NT2/D1 (cell line): ENCODE data around the gene ABCA13.

Experiments used
- YY1 ChIP-seq: IDR thresholded peaks from 2 replicates; pipeline ENCODE4 v1.6.1; 2011; ENCODE audit not compliant: insufficient read length, insufficient read depth
- ZNF274 ChIP-seq: IDR thresholded peaks from 2 replicates; pipeline ENCODE4 v1.6.1; 2011; ENCODE audit warnings: mild to moderate bottlenecking, low read depth, low read length

GRCh38 chr7:48337012-48337621 is 165.9 kb downstream of the ABCA13 start:
- TF ChIP-seq YY1 (no peak), ZNF274 (no peak)
